GM19463 (cell line): ENCODE results near the gene SAA4.
"Not testable (repeated sequence)": the region's sequence is repeated elsewhere in the genome, so short reads cannot be mapped to it uniquely, and the experiment has no call there.

Source experiments
- ATAC-seq: cut with Tn5 transposase; IDR thresholded peaks from one replicate; pipeline ENCODE4 v1.9.1; 2021; ENCODE audit warnings: mild to moderate bottlenecking, moderate library complexity; ENCODE audit not compliant: unreplicated experiment

Gene SAA4

GRCh38 chr11:18191376-18191775 is 45.2 kb downstream of the SAA4 start:
- no peak for ATAC-seq

GRCh38 chr11:18189476-18190245 is 46.9 kb downstream of the SAA4 start:
- ATAC-seq: not testable (repeated sequence)

GRCh38 chr11:18188796-18189195 is 47.8 kb downstream of the SAA4 start:
- no peak for ATAC-seq
